Loucy (cell line): Measurements from ENCODE around the gene PDE8B.

Source experiments
- CTCF ChIP-seq: fragments of 200-600 bp; sonication (generic); conservative IDR thresholded peaks from 2 replicates; pipeline ENCODE4 v1.5.1; 2014; ENCODE audit warnings: mild to moderate bottlenecking, antibody characterized with exemption, low read length
- EZH2phosphoT487 ChIP-seq: fragments of 200-600 bp; IDR thresholded peaks from 2 replicates; pipeline ENCODE4 v1.6.1; 2018; ENCODE audit warnings: antibody characterized with exemption, mild to moderate bottlenecking, moderate library complexity, borderline replicate concordance

- TF ChIP-seq CTCF (no peak), EZH2phosphoT487 (no peak)
Observed at GRCh38 chr5:77167063-77167462, 43.4 kb upstream of the PDE8B start.
